WTC11 (cell line): ENCODE measurements around the gene TUBB. TPM values are rescaled to one million over a fixed set of nuclear protein-coding genes. Genes with fewer than 3 reads are reported as not detected.

Experiments
- ATAC-seq: fragments of 200-7000 bp; cut with Tn5 transposase; 2 replicates; pipeline ENCODE4 v1.10.0; 2021; ENCODE audit warnings: mild to moderate bottlenecking, moderate library complexity
- CTCF ChIA-PET: fragments of 300-600 bp; sonication (Branson Sonifier 250); formaldehyde crosslinking; loops from one replicate; lab custom pipeline; 2021; ENCODE audit warnings: antibody characterized with exemption; lab: Charles Lee
- POLR2A ChIA-PET: fragments of 350-600 bp; sonication (Branson Sonifier 250); formaldehyde crosslinking; loops from one replicate; lab custom pipeline; 2021; ENCODE audit warnings: antibody characterized with exemption; lab: Charles Lee
- DNase-seq: peaks from one replicate; pipeline ENCODE4 v3.0.0; 2021; ENCODE audit warnings: low spot score
- H3K27ac Mint-ChIP-seq: 2 replicates; pipeline ENCODE4 v1.8.0; 2021; ENCODE audit warnings: mixed read lengths
- H3K27me3 Mint-ChIP-seq: 2 replicates; pipeline ENCODE4 v1.8.0; 2021; ENCODE audit warnings: low read depth, mild to moderate bottlenecking, moderate library complexity, mixed read lengths
- H3K36me3 Mint-ChIP-seq: 2 replicates; pipeline ENCODE4 v1.8.0; 2021; ENCODE audit warnings: mixed read lengths
- H3K4me1 Mint-ChIP-seq: 2 replicates; pipeline ENCODE4 v1.8.0; 2022; ENCODE audit warnings: mixed read lengths
- H3K4me3 Mint-ChIP-seq: 2 replicates; pipeline ENCODE4 v1.8.0; 2021; ENCODE audit warnings: mild to moderate bottlenecking, moderate library complexity, mixed read lengths
- H3K9me3 Mint-ChIP-seq: 2 replicates; pipeline ENCODE4 v1.8.0; 2021; ENCODE audit warnings: mixed read lengths
- AR ChIP-seq: fragments of 250-450 bp; sonication (Bioruptor Pico); IDR thresholded peaks from 2 replicates; pipeline ENCODE4 v1.9.0; 2021; ENCODE audit warnings: mild to moderate bottlenecking
- ATF3 ChIP-seq: sonication (generic); formaldehyde crosslinking; conservative IDR thresholded peaks from 2 replicates; pipeline ENCODE4 v1.8.1; 2022; ENCODE audit warnings: mild to moderate bottlenecking, missing genetic modification reagents
- CREB1 ChIP-seq: sonication (generic); formaldehyde crosslinking; IDR thresholded peaks from 2 replicates; pipeline ENCODE4 v1.8.0; 2023; ENCODE audit warnings: mild to moderate bottlenecking, missing genetic modification reagents
- E2F1 ChIP-seq: sonication (generic); formaldehyde crosslinking; IDR thresholded peaks from 2 replicates; pipeline ENCODE4 v1.8.0; 2022; ENCODE audit warnings: mild to moderate bottlenecking, missing genetic modification reagents
- GRHL2 ChIP-seq: fragments of 250-450 bp; sonication (Bioruptor Pico); IDR thresholded peaks from 2 replicates; pipeline ENCODE4 v1.8.0; 2022; ENCODE audit warnings: mild to moderate bottlenecking, moderate library complexity; ENCODE audit not compliant: insufficient replicate concordance, severe bottlenecking
- HMGA2 ChIP-seq: fragments of 250-450 bp; sonication (Bioruptor Pico); IDR thresholded peaks from 2 replicates; pipeline ENCODE4 v1.4.0; 2021; ENCODE audit warnings: mild to moderate bottlenecking, moderate library complexity
- IRF1 ChIP-seq: sonication (generic); formaldehyde crosslinking; IDR thresholded peaks from 2 replicates; pipeline ENCODE4 v1.8.0; 2023; ENCODE audit warnings: missing genetic modification reagents
- MXD4 ChIP-seq: fragments of 250-450 bp; sonication (Bioruptor Pico); IDR thresholded peaks from 2 replicates; pipeline ENCODE4 v1.8.0; 2021; ENCODE audit warnings: mild to moderate bottlenecking, moderate library complexity, borderline replicate concordance
- MYBL2 ChIP-seq: sonication (generic); formaldehyde crosslinking; IDR thresholded peaks from 2 replicates; pipeline ENCODE4 v1.8.1; 2023; ENCODE audit warnings: mild to moderate bottlenecking, moderate library complexity, missing genetic modification reagents
- NFATC4 ChIP-seq: fragments of 250-450 bp; sonication (Bioruptor Pico); IDR thresholded peaks from 2 replicates; pipeline ENCODE4 v1.9.0; 2021; ENCODE audit warnings: mild to moderate bottlenecking
- NR2C2 ChIP-seq: sonication (generic); formaldehyde crosslinking; IDR thresholded peaks from 2 replicates; pipeline ENCODE4 v1.8.0; 2022; ENCODE audit warnings: mild to moderate bottlenecking, missing genetic modification reagents
- PRRX2 ChIP-seq: fragments of 250-450 bp; sonication (Bioruptor Pico); IDR thresholded peaks from 2 replicates; pipeline ENCODE4 v1.8.0; 2021; ENCODE audit warnings: mild to moderate bottlenecking
- SP1 ChIP-seq: sonication (generic); formaldehyde crosslinking; conservative IDR thresholded peaks from 2 replicates; pipeline ENCODE4 v1.8.1; 2022; ENCODE audit warnings: missing genetic modification reagents
- TCF7 ChIP-seq: sonication (generic); formaldehyde crosslinking; IDR thresholded peaks from 2 replicates; pipeline ENCODE4 v1.8.0; 2022; ENCODE audit warnings: mild to moderate bottlenecking, low read depth, missing genetic modification reagents, moderate library complexity
- ZNF138 ChIP-seq: sonication (generic); formaldehyde crosslinking; conservative IDR thresholded peaks from 2 replicates; pipeline ENCODE4 v1.8.1; 2022; ENCODE audit warnings: mild to moderate bottlenecking, moderate library complexity, missing genetic modification reagents
- ZNF263 ChIP-seq: sonication (generic); formaldehyde crosslinking; IDR thresholded peaks from 2 replicates; pipeline ENCODE4 v1.8.1; 2022; ENCODE audit warnings: low read depth, mild to moderate bottlenecking, moderate library complexity, missing genetic modification reagents
- ZNF416 ChIP-seq: fragments of 250-450 bp; sonication (Bioruptor Pico); IDR thresholded peaks from 2 replicates; pipeline ENCODE4 v1.9.0; 2021; ENCODE audit warnings: mild to moderate bottlenecking, inconsistent platforms
- ZNF671 ChIP-seq: fragments of 250-450 bp; sonication (Bioruptor Pico); IDR thresholded peaks from 2 replicates; pipeline ENCODE4 v1.8.0; 2021; ENCODE audit warnings: mild to moderate bottlenecking
- total RNA-seq: library from RNA; stranded (reverse); gene quantifications from 3 replicates; pipeline ENCODE4 v1.2.3, GENCODE V29; 2021
- TF ChIP-seq, protein P1 (sequence below): fragments of 250-450 bp; sonication (Bioruptor Pico); IDR thresholded peaks from 2 replicates; pipeline ENCODE4 v1.9.0; 2021; ENCODE audit warnings: moderate library complexity, mild to moderate bottlenecking, inconsistent platforms, borderline replicate concordance
- TF ChIP-seq, protein P2 (sequence below): sonication (generic); formaldehyde crosslinking; IDR thresholded peaks from 2 replicates; pipeline ENCODE4 v1.8.1; 2023; ENCODE audit warnings: mild to moderate bottlenecking, moderate library complexity, missing genetic modification reagents
- TF ChIP-seq, protein P3 (sequence below): sonication (generic); formaldehyde crosslinking; IDR thresholded peaks from 2 replicates; pipeline ENCODE4 v1.8.1; 2023; ENCODE audit warnings: mild to moderate bottlenecking, missing genetic modification reagents
- TF ChIP-seq, protein P4 (sequence below): fragments of 250-450 bp; sonication (Bioruptor Pico); IDR thresholded peaks from 2 replicates; pipeline ENCODE4 v1.8.0; 2021; ENCODE audit warnings: mild to moderate bottlenecking

Gene TUBB
- total RNA-seq, 1 experiment from 2014 or later: 1,503 TPM

GRCh38 chr6:30719356-30719755, 796 bp upstream of the TUBB start:
- POLR2A ChIA-PET: interaction anchor here (0.6 to 0.7 kb wide), 2 partner anchors 40 to 454 kb away, joined by 3 to 8 read pairs; no protein-coding TSS in a partner anchor
- no peaks in the 10 kb centered on the region for H3K27me3 Mint-ChIP-seq
- H3K36me3 Mint-ChIP-seq: peaks cover 52% of the 10 kb centered on the region
- ATAC-seq: no peak
- DNase-seq: no peak
- CTCF ChIA-PET: interaction anchor here (0.6 to 6.0 kb wide), 6 partner anchors 12 to 1195 kb away, joined by 3 to 54 read pairs (median 4); partner anchors contain the start of gene DHX16
- H3K27ac Mint-ChIP-seq: peak overlapping the region; percentile 100
- peak overlapping the region; percentile 99 for H3K4me3 Mint-ChIP-seq
- H3K9me3 Mint-ChIP-seq: no peaks in the 10 kb centered on the region
- no peak for TF ChIP-seq MXD4 (CRISPR knock-in tag)
- TF ChIP-seq MYBL2 (CRISPR knock-in tag): no peak
- TF ChIP-seq, all 79 proteins: peak for 0
- H3K4me1 Mint-ChIP-seq: peaks cover 50% of the 10 kb centered on the region

- ATAC-seq (no peak), DNase-seq (peak; percentile 54)
- peak overlapping the region; percentile 100 for H3K27ac Mint-ChIP-seq
- H3K4me3 Mint-ChIP-seq: peak overlapping the region; percentile 99
- CTCF ChIA-PET: interaction anchor here (0.6 to 6.0 kb wide), 8 partner anchors 11 to 254 kb away, joined by 3 to 54 read pairs (median 10); partner anchors contain the start of gene DHX16
- no peaks in the 10 kb centered on the region for H3K27me3 Mint-ChIP-seq
- H3K36me3 Mint-ChIP-seq: peaks cover 55% of the 10 kb centered on the region
- peaks cover 55% of the 10 kb centered on the region for H3K4me1 Mint-ChIP-seq
- no peaks in the 10 kb centered on the region for H3K9me3 Mint-ChIP-seq
- POLR2A ChIA-PET: interaction anchor here (0.6 to 2.0 kb wide), 8 partner anchors 17 to 106 kb away, joined by 3 to 8 read pairs (median 4); partner anchors contain the start of genes DHX16 and IER3
- TF ChIP-seq PRRX2 (CRISPR knock-in tag) (peak; percentile 32; the same call in 1 of the 2 replicates), ZNF138 (CRISPR knock-in tag) (no peak), E2F1 (no peak), HMGA2 (CRISPR knock-in tag) (no peak), NR2C2 (CRISPR knock-in tag) (no peak), GRHL2 (CRISPR knock-in tag) (no peak), MYBL2 (CRISPR knock-in tag) (no peak), TCF7 (CRISPR knock-in tag) (no peak), IRF1 (CRISPR knock-in tag) (no peak), ZNF416 (CRISPR knock-in tag) (peak; percentile 83; the same call in 1 of the 2 replicates), ZNF671 (CRISPR knock-in tag) (peak; percentile 78), NFATC4 (CRISPR knock-in tag) (peak; percentile 84), ATF3 (CRISPR knock-in tag) (no peak), CREB1 (no peak), AR (CRISPR knock-in tag) (peak; percentile 62; the same call in 1 of the 2 replicates), SP1 (CRISPR knock-in tag) (no peak), ZNF263 (CRISPR knock-in tag) (no peak)
- TF ChIP-seq, protein P1, sequence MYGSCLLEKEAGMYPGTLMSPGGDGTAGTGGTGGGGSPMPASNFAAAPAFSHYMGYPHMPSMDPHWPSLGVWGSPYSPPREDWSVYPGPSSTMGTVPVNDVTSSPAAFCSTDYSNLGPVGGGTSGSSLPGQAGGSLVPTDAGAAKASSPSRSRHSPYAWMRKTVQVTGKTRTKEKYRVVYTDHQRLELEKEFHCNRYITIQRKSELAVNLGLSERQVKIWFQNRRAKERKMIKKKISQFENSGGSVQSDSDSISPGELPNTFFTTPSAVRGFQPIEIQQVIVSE: no peak
- TF ChIP-seq, protein P2, sequence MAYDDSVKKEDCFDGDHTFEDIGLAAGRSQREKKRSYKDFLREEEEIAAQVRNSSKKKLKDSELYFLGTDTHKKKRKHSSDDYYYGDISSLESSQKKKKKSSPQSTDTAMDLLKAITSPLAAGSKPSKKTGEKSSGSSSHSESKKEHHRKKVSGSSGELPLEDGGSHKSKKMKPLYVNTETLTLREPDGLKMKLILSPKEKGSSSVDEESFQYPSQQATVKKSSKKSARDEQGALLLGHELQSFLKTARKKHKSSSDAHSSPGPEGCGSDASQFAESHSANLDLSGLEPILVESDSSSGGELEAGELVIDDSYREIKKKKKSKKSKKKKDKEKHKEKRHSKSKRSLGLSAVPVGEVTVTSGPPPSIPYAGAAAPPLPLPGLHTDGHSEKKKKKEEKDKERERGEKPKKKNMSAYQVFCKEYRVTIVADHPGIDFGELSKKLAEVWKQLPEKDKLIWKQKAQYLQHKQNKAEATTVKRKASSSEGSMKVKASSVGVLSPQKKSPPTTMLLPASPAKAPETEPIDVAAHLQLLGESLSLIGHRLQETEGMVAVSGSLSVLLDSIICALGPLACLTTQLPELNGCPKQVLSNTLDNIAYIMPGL: 0 out of 2 replicates have a peak, but pooled peaks have one; percentile 23
- TF ChIP-seq, protein P3, sequence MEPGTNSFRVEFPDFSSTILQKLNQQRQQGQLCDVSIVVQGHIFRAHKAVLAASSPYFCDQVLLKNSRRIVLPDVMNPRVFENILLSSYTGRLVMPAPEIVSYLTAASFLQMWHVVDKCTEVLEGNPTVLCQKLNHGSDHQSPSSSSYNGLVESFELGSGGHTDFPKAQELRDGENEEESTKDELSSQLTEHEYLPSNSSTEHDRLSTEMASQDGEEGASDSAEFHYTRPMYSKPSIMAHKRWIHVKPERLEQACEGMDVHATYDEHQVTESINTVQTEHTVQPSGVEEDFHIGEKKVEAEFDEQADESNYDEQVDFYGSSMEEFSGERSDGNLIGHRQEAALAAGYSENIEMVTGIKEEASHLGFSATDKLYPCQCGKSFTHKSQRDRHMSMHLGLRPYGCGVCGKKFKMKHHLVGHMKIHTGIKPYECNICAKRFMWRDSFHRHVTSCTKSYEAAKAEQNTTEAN (CRISPR knock-in tag): no peak
- TF ChIP-seq, protein P4, sequence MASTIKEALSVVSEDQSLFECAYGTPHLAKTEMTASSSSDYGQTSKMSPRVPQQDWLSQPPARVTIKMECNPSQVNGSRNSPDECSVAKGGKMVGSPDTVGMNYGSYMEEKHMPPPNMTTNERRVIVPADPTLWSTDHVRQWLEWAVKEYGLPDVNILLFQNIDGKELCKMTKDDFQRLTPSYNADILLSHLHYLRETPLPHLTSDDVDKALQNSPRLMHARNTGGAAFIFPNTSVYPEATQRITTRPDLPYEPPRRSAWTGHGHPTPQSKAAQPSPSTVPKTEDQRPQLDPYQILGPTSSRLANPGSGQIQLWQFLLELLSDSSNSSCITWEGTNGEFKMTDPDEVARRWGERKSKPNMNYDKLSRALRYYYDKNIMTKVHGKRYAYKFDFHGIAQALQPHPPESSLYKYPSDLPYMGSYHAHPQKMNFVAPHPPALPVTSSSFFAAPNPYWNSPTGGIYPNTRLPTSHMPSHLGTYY (CRISPR knock-in tag): peak; percentile 49; the same call in 1 of the 2 replicates
These were observed 616 bp downstream of the TUBB start for GRCh38 chr6:30720738-30721197.
